GM23338 (cell line): ENCODE results near the gene ZNF493. TPM values are rescaled to one million over a fixed set of nuclear protein-coding genes. Genes with fewer than 3 reads are reported as not detected.

Source experiments
- ATAC-seq: fragments of 200-7000 bp; cut with Tn5 transposase; 3 replicates; pipeline ENCODE4 v1.9.1; 2020
- DNase-seq: peaks from one replicate; pipeline ENCODE4 v3.0.0-alpha.2; 2015; ENCODE audit warnings: low spot score
- H2AFZ ChIP-seq: fragments of 200-600 bp; sonication (generic); 2 replicates; pipeline ENCODE4 v1.8.0; 2016; ENCODE audit warnings: antibody characterized with exemption, mild to moderate bottlenecking, moderate library complexity
- H3F3A ChIP-seq: fragments of 200-600 bp; sonication (generic); replicated peaks from 2 replicates; pipeline ENCODE4 v1.8.0; 2017; ENCODE audit warnings: antibody characterized with exemption, mixed run types, low read depth
- H3K27ac ChIP-seq: fragments of 200-600 bp; sonication (generic); 2 replicates; pipeline ENCODE4 v1.6.1; 2016; ENCODE audit warnings: low read depth
- H3K27me3 ChIP-seq: fragments of 200-600 bp; sonication (generic); 2 replicates; pipeline ENCODE4 v1.8.0; 2016; ENCODE audit warnings: mild to moderate bottlenecking, mixed run types, moderate library complexity; ENCODE audit not compliant: insufficient read depth
- H3K36me3 ChIP-seq: fragments of 200-600 bp; sonication (generic); 2 replicates; pipeline ENCODE4 v1.8.0; 2016; ENCODE audit warnings: mild to moderate bottlenecking; ENCODE audit not compliant: insufficient read depth
- H3K4me1 ChIP-seq: fragments of 200-600 bp; sonication (generic); 2 replicates; pipeline ENCODE4 v1.8.0; 2016; ENCODE audit warnings: mild to moderate bottlenecking, moderate library complexity; ENCODE audit not compliant: insufficient read depth
- H3K4me2 ChIP-seq: fragments of 200-600 bp; sonication (generic); 2 replicates; pipeline ENCODE4 v1.7.1; 2017; ENCODE audit warnings: mixed run types
- H3K4me3 ChIP-seq: fragments of 200-600 bp; sonication (generic); 2 replicates; pipeline ENCODE4 v1.6.1; 2016; ENCODE audit warnings: mixed run types
- H3K79me2 ChIP-seq: fragments of 200-600 bp; sonication (generic); replicated peaks from 2 replicates; pipeline ENCODE4 v1.8.0; 2017; ENCODE audit warnings: mild to moderate bottlenecking; ENCODE audit not compliant: insufficient read depth
- H3K9me2 ChIP-seq: fragments of 200-600 bp; sonication (generic); 2 replicates; pipeline ENCODE4 v1.8.0; 2017; ENCODE audit not compliant: insufficient read depth
- H4K20me1 ChIP-seq: fragments of 200-600 bp; sonication (generic); replicated peaks from 2 replicates; pipeline ENCODE4 v1.8.0; 2017; ENCODE audit warnings: mild to moderate bottlenecking; ENCODE audit not compliant: insufficient read depth
- H3K27ac Mint-ChIP-seq: 2 replicates; pipeline ENCODE4 v1.8.0; 2020; ENCODE audit warnings: inconsistent platforms, mild to moderate bottlenecking, moderate library complexity, mixed read lengths
- H3K27me3 Mint-ChIP-seq: 3 replicates; pipeline ENCODE4 v1.8.0; 2022; ENCODE audit warnings: low read depth, mild to moderate bottlenecking, moderate library complexity, mixed read lengths, inconsistent platforms; ENCODE audit not compliant: insufficient read depth, poor library complexity
- H3K36me3 Mint-ChIP-seq: 3 replicates; pipeline ENCODE4 v1.8.0; 2021; ENCODE audit warnings: low read depth, mild to moderate bottlenecking, inconsistent platforms, moderate library complexity, mixed read lengths
- H3K4me1 Mint-ChIP-seq: 3 replicates; pipeline ENCODE4 v1.8.0; 2020; ENCODE audit warnings: mild to moderate bottlenecking, inconsistent platforms, mixed read lengths
- H3K4me3 Mint-ChIP-seq: 3 replicates; pipeline ENCODE4 v1.8.0; 2021; ENCODE audit warnings: moderate library complexity, mild to moderate bottlenecking, inconsistent platforms, mixed read lengths
- H3K9me3 Mint-ChIP-seq: 3 replicates; pipeline ENCODE4 v1.8.0; 2020; ENCODE audit warnings: moderate library complexity, mild to moderate bottlenecking, inconsistent platforms, mixed read lengths
- CREB1 ChIP-seq: fragments of 250-450 bp; sonication (Bioruptor Pico); IDR thresholded peaks from 2 replicates; pipeline ENCODE4 v1.5.0; 2020; ENCODE audit warnings: low read depth, mild to moderate bottlenecking, moderate library complexity
- ETS1 ChIP-seq: IDR thresholded peaks from 2 replicates; pipeline ENCODE4 v1.6.1; 2016; ENCODE audit warnings: antibody characterized with exemption
- EZH2phosphoT487 ChIP-seq: fragments of 200-600 bp; sonication (generic); IDR thresholded peaks from one replicate; pipeline ENCODE4 v1.8.1; 2018; ENCODE audit warnings: antibody characterized with exemption; ENCODE audit not compliant: unreplicated experiment
- JUNB ChIP-seq: IDR thresholded peaks from one replicate; pipeline ENCODE4 v1.6.1; 2016; ENCODE audit warnings: antibody characterized with exemption; ENCODE audit not compliant: unreplicated experiment
- NANOG ChIP-seq: IDR thresholded peaks from 2 replicates; pipeline ENCODE4 v1.6.1; 2016; ENCODE audit warnings: antibody characterized with exemption, borderline replicate concordance
- POLR2AphosphoS5 ChIP-seq: IDR thresholded peaks from 2 replicates; pipeline ENCODE4 v1.6.1; 2016; ENCODE audit warnings: antibody characterized with exemption, low read depth
- STAT1 ChIP-seq: IDR thresholded peaks from one replicate; pipeline ENCODE4 v1.6.1; 2016; ENCODE audit warnings: antibody characterized with exemption; ENCODE audit not compliant: unreplicated experiment
- ZNF114 ChIP-seq: fragments of 250-450 bp; sonication (Bioruptor Pico); IDR thresholded peaks from 2 replicates; pipeline ENCODE4 v1.5.0; 2020; ENCODE audit warnings: mild to moderate bottlenecking, moderate library complexity
- ZNF331 ChIP-seq: fragments of 250-450 bp; sonication (Bioruptor Pico); IDR thresholded peaks from 2 replicates; pipeline ENCODE4 v1.5.0; 2020; ENCODE audit warnings: low read depth, mild to moderate bottlenecking, moderate library complexity
- polyA plus RNA-seq: library from polyadenylated mRNA; unstranded; fragments of >200 nt; fragmentation: Nextera tagmentation; extraction: Ambion mirVana; gene quantifications from 2 replicates; pipeline ENCODE4 v1.2.1, GENCODE V29; 2016
- total RNA-seq: library from RNA; depleted of rRNA; stranded (reverse); fragments of >200 nt; shearing (Covaris generic); gene quantifications from 2 replicates; pipeline ENCODE4 v1.2.3, GENCODE V29; 2014
- TF ChIP-seq, protein P1 (sequence below): IDR thresholded peaks from one replicate; pipeline ENCODE4 v1.6.1; 2018; ENCODE audit warnings: antibody characterized with exemption; ENCODE audit not compliant: unreplicated experiment

The ZNF493 gene
- total and polyA plus RNA-seq, 2 experiments from 2014 or later = 28.7 to 63.4 TPM

- ATAC-seq = no peak
- Histone ChIP-seq H3K27ac (peak overlapping the region; percentile 8; the same call in 1 of the 2 replicates), H2AFZ (peak overlapping the region; percentile 53; the same call in 1 of the 2 replicates), H3F3A (no peaks in the 10 kb centered on the region), H3K4me1 (peaks cover 6% of the 10 kb centered on the region), H3K79me2 (peaks cover 39% of the 10 kb centered on the region), H3K4me2 (no peak overlapping the region), H3K9me2 (no peaks in the 10 kb centered on the region), H3K27me3 (no peaks in the 10 kb centered on the region), H4K20me1 (peaks cover 4% of the 10 kb centered on the region; the same call in 1 of the 2 replicates), H3K36me3 (peaks cover 19% of the 10 kb centered on the region), H3K4me3 (no peak overlapping the region)
- Mint-ChIP-seq H3K4me1 (no peaks in the 10 kb centered on the region), H3K4me3 (no peak overlapping the region), H3K27ac (no peak overlapping the region; the same call in 1 of the 2 replicates), H3K27me3 (no peaks in the 10 kb centered on the region), H3K36me3 (peaks cover 38% of the 10 kb centered on the region), H3K9me3 (peaks cover 26% of the 10 kb centered on the region)
- no peak for DNase-seq
- no peak for TF ChIP-seq JUNB
These were observed 812 bp upstream of the ZNF493 start for GRCh38 chr19:21396121-21396520.

DNA sequence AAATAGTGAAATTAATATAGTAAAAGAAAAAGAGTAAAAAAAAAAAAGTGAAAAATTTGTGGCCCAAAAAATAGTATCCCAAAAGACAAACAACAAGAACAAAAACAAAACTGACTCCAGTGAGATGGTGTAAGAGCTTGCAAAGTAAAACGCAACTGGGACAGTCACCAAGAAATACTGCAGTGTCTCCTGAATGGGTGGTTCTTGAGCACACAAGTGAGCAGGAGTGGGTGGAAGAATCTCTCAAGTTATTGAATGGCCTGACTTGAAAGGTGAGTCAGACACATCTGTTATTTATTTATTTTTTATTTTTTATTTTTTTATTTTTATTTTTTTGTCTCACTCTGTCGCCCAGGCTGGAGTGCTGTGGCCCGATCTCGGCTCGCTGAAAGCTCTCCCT lies 1.9 kb downstream of the ZNF493 start:
- Histone ChIP-seq H3K4me2 (peak overlapping the region; percentile 90), H4K20me1 (peaks cover 8% of the 10 kb centered on the region; the same call in 1 of the 2 replicates), H3F3A (no peaks in the 10 kb centered on the region), H3K36me3 (peaks cover 19% of the 10 kb centered on the region), H3K4me3 (peak overlapping the region; percentile 95), H3K27me3 (no peaks in the 10 kb centered on the region), H3K9me2 (no peaks in the 10 kb centered on the region), H2AFZ (no peak overlapping the region), H3K4me1 (peaks cover 6% of the 10 kb centered on the region), H3K79me2 (peaks cover 66% of the 10 kb centered on the region), H3K27ac (no peak overlapping the region)
- DNase-seq (no peak), ATAC-seq (no peak)
- TF ChIP-seq ETS1 (no peak), STAT1 (no peak), JUNB (no peak), ZNF331 (CRISPR knock-in tag) (no peak), CREB1 (no peak), EZH2phosphoT487 (no peak), NANOG (no peak), ZNF114 (CRISPR knock-in tag) (no peak), POLR2AphosphoS5 (no peak)
- TF ChIP-seq, protein P1, sequence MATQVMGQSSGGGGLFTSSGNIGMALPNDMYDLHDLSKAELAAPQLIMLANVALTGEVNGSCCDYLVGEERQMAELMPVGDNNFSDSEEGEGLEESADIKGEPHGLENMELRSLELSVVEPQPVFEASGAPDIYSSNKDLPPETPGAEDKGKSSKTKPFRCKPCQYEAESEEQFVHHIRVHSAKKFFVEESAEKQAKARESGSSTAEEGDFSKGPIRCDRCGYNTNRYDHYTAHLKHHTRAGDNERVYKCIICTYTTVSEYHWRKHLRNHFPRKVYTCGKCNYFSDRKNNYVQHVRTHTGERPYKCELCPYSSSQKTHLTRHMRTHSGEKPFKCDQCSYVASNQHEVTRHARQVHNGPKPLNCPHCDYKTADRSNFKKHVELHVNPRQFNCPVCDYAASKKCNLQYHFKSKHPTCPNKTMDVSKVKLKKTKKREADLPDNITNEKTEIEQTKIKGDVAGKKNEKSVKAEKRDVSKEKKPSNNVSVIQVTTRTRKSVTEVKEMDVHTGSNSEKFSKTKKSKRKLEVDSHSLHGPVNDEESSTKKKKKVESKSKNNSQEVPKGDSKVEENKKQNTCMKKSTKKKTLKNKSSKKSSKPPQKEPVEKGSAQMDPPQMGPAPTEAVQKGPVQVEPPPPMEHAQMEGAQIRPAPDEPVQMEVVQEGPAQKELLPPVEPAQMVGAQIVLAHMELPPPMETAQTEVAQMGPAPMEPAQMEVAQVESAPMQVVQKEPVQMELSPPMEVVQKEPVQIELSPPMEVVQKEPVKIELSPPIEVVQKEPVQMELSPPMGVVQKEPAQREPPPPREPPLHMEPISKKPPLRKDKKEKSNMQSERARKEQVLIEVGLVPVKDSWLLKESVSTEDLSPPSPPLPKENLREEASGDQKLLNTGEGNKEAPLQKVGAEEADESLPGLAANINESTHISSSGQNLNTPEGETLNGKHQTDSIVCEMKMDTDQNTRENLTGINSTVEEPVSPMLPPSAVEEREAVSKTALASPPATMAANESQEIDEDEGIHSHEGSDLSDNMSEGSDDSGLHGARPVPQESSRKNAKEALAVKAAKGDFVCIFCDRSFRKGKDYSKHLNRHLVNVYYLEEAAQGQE = no peak
- H3K4me3 Mint-ChIP-seq = peak overlapping the region; percentile 99; the same call in 2 of the 3 replicates
- peaks cover 54% of the 10 kb centered on the region for H3K36me3 Mint-ChIP-seq
- H3K27me3 Mint-ChIP-seq = peaks cover 1% of the 10 kb centered on the region
- peaks cover 3% of the 10 kb centered on the region; the same call in 2 of the 3 replicates for H3K9me3 Mint-ChIP-seq
- H3K27ac Mint-ChIP-seq = no peak overlapping the region
- H3K4me1 Mint-ChIP-seq = no peaks in the 10 kb centered on the region
